K562 (cell line): ENCODE measurements around the gene PNLIPRP2. TPM values are rescaled to one million over a fixed set of nuclear protein-coding genes. Genes with fewer than 3 reads are reported as not detected.

Source experiments
- ATAC-seq: fragments of 200-7000 bp; cut with Tn5 transposase; 3 replicates; pipeline ENCODE4 v1.9.1; 2020; ENCODE audit warnings: moderate library complexity
- BruUV-seq: library from RNA; stranded (reverse); fragments of 400-500 nt; replicated peaks from 2 replicates; lab custom pipeline; 2021; lab: Mats Ljungman, UMichigan
- CTCF ChIA-PET: fragments of 300-600 bp; formaldehyde crosslinking; extraction: SDS; loops from one replicate; lab custom pipeline; 2021; ENCODE audit warnings: low intra/inter-chr PET ratio; lab: Yijun Ruan, JAX
- POLR2A ChIA-PET: fragments of 300-600, 350-650 bp; sonication (Branson Sonifier 250); formaldehyde crosslinking; extraction: SDS; loops from one replicate; lab custom pipeline; 2021; ENCODE audit warnings: antibody characterized with exemption, inconsistent platforms; lab: Yijun Ruan, JAX
- DNase-seq, 4 experiments: peaks; one replicate each; pipeline versions ENCODE4 v3.0.0 to v3.0.0-alpha.2; 2011 to 2018; ENCODE audit warnings: low spot score in 3 of 4, mixed read lengths in 3 of 4; ENCODE audit errors: extremely low read depth in 1 of 4
- FAIRE-seq: peaks from 2 replicates; lab custom pipeline; 2011; peaks lifted over from hg19 to GRCh38; lab: Jason Lieb, UNC
- H2AFZ ChIP-seq: 2 replicates; pipeline ENCODE4 v1.6.0; 2011; ENCODE audit warnings: low read depth, low read length, control low read depth, inconsistent platforms
- H3K27ac ChIP-seq: fragments of 200-600 bp; 3 replicates; pipeline ENCODE4 v1.8.0; 2011; ENCODE audit warnings: low read depth, mild to moderate bottlenecking, control low read depth, inconsistent platforms, low read length, moderate library complexity, mixed read lengths; ENCODE audit errors: extremely low read depth
- H3K27me3 ChIP-seq, 2 experiments: fragments of 300-600 bp in 1 of 2; 2 replicates in 1 of 2; 3 replicates in 1 of 2; pipeline versions ENCODE4 v1.6.0 to v1.8.0; 2011; ENCODE audit warnings: inconsistent platforms in 2 of 2, low read length in 2 of 2, mild to moderate bottlenecking in 1 of 2, mixed read lengths in 1 of 2, moderate library complexity in 1 of 2; ENCODE audit not compliant: control insufficient read depth in 2 of 2, insufficient read depth in 2 of 2
- H3K36me3 ChIP-seq: fragments of 300-600 bp; 3 replicates; pipeline ENCODE4 v1.8.0; 2011; ENCODE audit warnings: mild to moderate bottlenecking, low read length, inconsistent platforms; ENCODE audit not compliant: control insufficient read depth, insufficient read depth
- H3K4me1 ChIP-seq, 2 experiments: fragments of 200-600 bp in 1 of 2; replicated peaks in 1 of 2; 2 replicates in 1 of 2; 3 replicates in 1 of 2; pipeline versions ENCODE4 v1.5.1 to v1.8.0; 2011; ENCODE audit warnings: inconsistent platforms in 2 of 2, low read length in 2 of 2, mild to moderate bottlenecking in 1 of 2, mixed read lengths in 1 of 2, moderate library complexity in 1 of 2; ENCODE audit not compliant: control insufficient read depth in 2 of 2, insufficient read depth in 2 of 2
- H3K4me2 ChIP-seq: 2 replicates; pipeline ENCODE4 v1.6.1; 2011; ENCODE audit warnings: low read length, control low read depth, inconsistent platforms, mixed read lengths; ENCODE audit not compliant: insufficient read depth
- H3K4me3 ChIP-seq: fragments of 200-600 bp; sonication (generic), shearing (Covaris generic); 2 replicates; pipeline ENCODE4 v1.5.1; 2016; ENCODE audit warnings: control low read depth, inconsistent platforms
- H3K79me2 ChIP-seq: fragments of 200-600 bp; 3 replicates; pipeline ENCODE4 v1.8.0; 2011; ENCODE audit warnings: low read length, inconsistent platforms; ENCODE audit not compliant: control insufficient read depth, insufficient read depth
- H3K9ac ChIP-seq, 2 experiments: 2 replicates each; pipeline versions ENCODE4 v1.6.0 to v1.6.1; 2011; ENCODE audit warnings: low read depth in 2 of 2, low read length in 2 of 2, control low read depth in 1 of 2, inconsistent platforms in 1 of 2, mild to moderate bottlenecking in 1 of 2, mixed read lengths in 1 of 2; ENCODE audit not compliant: insufficient read depth in 1 of 2
- H3K9me1 ChIP-seq: one replicate; pipeline ENCODE4 v1.6.0; 2011; ENCODE audit warnings: inconsistent platforms, mild to moderate bottlenecking, low read length, moderate library complexity; ENCODE audit not compliant: control insufficient read depth, insufficient read depth
- H3K9me3 ChIP-seq: replicated peaks from 2 replicates; pipeline ENCODE4 v1.5.1; 2011; ENCODE audit warnings: low read depth, low read length, inconsistent platforms; ENCODE audit not compliant: control insufficient read depth, insufficient read depth
- H4K20me1 ChIP-seq: replicated peaks from 2 replicates; pipeline ENCODE4 v1.6.1; 2011; ENCODE audit warnings: low read length, inconsistent platforms, mixed read lengths; ENCODE audit not compliant: control insufficient read depth, insufficient read depth
- DNMT1 ChIP-seq: fragments of 450-650 bp; IDR thresholded peaks from 2 replicates; pipeline ENCODE4 v1.6.1; 2016; ENCODE audit warnings: antibody characterized with exemption, mild to moderate bottlenecking
- FOSL1 ChIP-seq: fragments of 200-800 bp; sonication (Bioruptor generic); conservative IDR thresholded peaks from 2 replicates; pipeline ENCODE4 v1.6.1; 2016; ENCODE audit warnings: missing genetic modification characterization, missing compliant biosample characterization
- GATA2 ChIP-seq: sonication (generic); formaldehyde crosslinking; IDR thresholded peaks from 2 replicates; pipeline ENCODE4 v1.4.0; 2020; ENCODE audit warnings: mild to moderate bottlenecking, missing genetic modification reagents
- HDAC3 ChIP-seq: fragments of 450-650 bp; IDR thresholded peaks from 2 replicates; pipeline ENCODE4 v1.6.1; 2018; ENCODE audit warnings: borderline replicate concordance, mild to moderate bottlenecking, moderate library complexity; ENCODE audit not compliant: partially characterized antibody
- HLTF ChIP-seq: fragments of 450-650 bp; IDR thresholded peaks from 2 replicates; pipeline ENCODE4 v1.6.1; 2016
- HNRNPK ChIP-seq: fragments of 200-400 bp; formaldehyde crosslinking; IDR thresholded peaks from one replicate; pipeline ENCODE4 v1.6.1; 2018; ENCODE audit warnings: mild to moderate bottlenecking, low read depth, low read length; ENCODE audit not compliant: poor library complexity, severe bottlenecking
- RBBP5 ChIP-seq: fragments of 200-600 bp; sonication (generic); IDR thresholded peaks from 2 replicates; pipeline ENCODE4 v1.6.1; 2012; ENCODE audit warnings: borderline replicate concordance, mild to moderate bottlenecking, low read length, control low read depth, inconsistent platforms; ENCODE audit not compliant: insufficient read depth, poor library complexity, severe bottlenecking
- RBM17 ChIP-seq: fragments of 200-400 bp; formaldehyde crosslinking; IDR thresholded peaks from 2 replicates; pipeline ENCODE4 v1.6.1; 2017; ENCODE audit warnings: low read depth, mild to moderate bottlenecking, low read length, borderline replicate concordance
- SMARCA5 ChIP-seq: fragments of 450-650 bp; IDR thresholded peaks from 2 replicates; pipeline ENCODE4 v1.6.1; 2016
- STAT5B ChIP-seq: fragments of 250-450 bp; sonication (Bioruptor Pico); IDR thresholded peaks from 2 replicates; pipeline ENCODE4 v1.8.0; 2021; ENCODE audit warnings: mild to moderate bottlenecking, inconsistent platforms
- U2AF2 ChIP-seq: fragments of 200-400 bp; formaldehyde crosslinking; optimal IDR thresholded peaks from 2 replicates; pipeline ENCODE3; 2017; ENCODE audit warnings: low read depth, mild to moderate bottlenecking, low read length
- ZNF143 ChIP-seq: sonication (generic); formaldehyde crosslinking; IDR thresholded peaks from 2 replicates; pipeline ENCODE4 v1.9.0; 2022; ENCODE audit warnings: mild to moderate bottlenecking, missing genetic modification reagents
- ZNF316 ChIP-seq: fragments of 450-650 bp; IDR thresholded peaks from 2 replicates; pipeline ENCODE4 v1.6.1; 2016
- ZNF586 ChIP-seq: fragments of 450-650 bp; formaldehyde crosslinking; conservative IDR thresholded peaks from 2 replicates; pipeline ENCODE4 v1.4.0; 2020; ENCODE audit warnings: mild to moderate bottlenecking, moderate library complexity
- WGBS: fragments of 100-300 bp; shearing (Covaris generic); methylation state at CpG from one replicate; pipeline ENCODE4 v1.1.6; 2016; ENCODE audit warnings: low coverage, mixed read lengths; ENCODE audit not compliant: insufficient coverage; ENCODE audit errors: missing lambda C conversion rate; 5-methylcytosine and 5-hydroxymethylcytosine counted together
- in situ Hi-C: fragments of 300-500 bp; cut with MboI; formaldehyde crosslinking; loops from 4 replicates; pipeline ENCODE4 v1.15.0; 2018; ENCODE audit warnings: inconsistent platforms, mixed read lengths
- intact Hi-C: fragments of 100-400 bp; cut with micrococcal nuclease; formaldehyde crosslinking; loops from 2 replicates; pipeline ENCODE4 v1.14.2; 2022
- polyA plus RNA-seq, 8 experiments: library from polyadenylated mRNA; depleted of rRNA in 4 of 8; stranded (reverse) in 5 of 8; unstranded in 3 of 8; fragments of >200 nt; fragmentation: Nextera tagmentation in 2 of 8; fragmentation: Illumina TruSeq in 1 of 8; extraction: Ambion mirVana in 2 of 8; extraction: Trizol in 1 of 8; gene quantifications; 2 replicates each; pipeline versions ENCODE4 v1.2.1 to v1.2.3, GENCODE V29; 2011 to 2014; ENCODE audit warnings: inconsistent platforms in 1 of 8, missing spikeins in 1 of 8
- total RNA-seq, 7 experiments: library from RNA; depleted of rRNA in 6 of 7; stranded (reverse); fragments of >200 nt in 6 of 7; fragmentation: Illumina TruSeq in 2 of 7; extraction: Trizol in 2 of 7; gene quantifications; 2 replicates each; pipeline versions ENCODE4 v1.2.1 to v1.2.3, GENCODE V29; 2011 to 2021; ENCODE audit warnings: low replicate concordance in 1 of 7

Gene PNLIPRP2
- total and polyA plus RNA-seq, 9 of the 15 experiments (the other 6 are each of a cell fraction or from before 2014, with no cell fraction given) = 0.38 TPM; not detected in 8

DNA sequence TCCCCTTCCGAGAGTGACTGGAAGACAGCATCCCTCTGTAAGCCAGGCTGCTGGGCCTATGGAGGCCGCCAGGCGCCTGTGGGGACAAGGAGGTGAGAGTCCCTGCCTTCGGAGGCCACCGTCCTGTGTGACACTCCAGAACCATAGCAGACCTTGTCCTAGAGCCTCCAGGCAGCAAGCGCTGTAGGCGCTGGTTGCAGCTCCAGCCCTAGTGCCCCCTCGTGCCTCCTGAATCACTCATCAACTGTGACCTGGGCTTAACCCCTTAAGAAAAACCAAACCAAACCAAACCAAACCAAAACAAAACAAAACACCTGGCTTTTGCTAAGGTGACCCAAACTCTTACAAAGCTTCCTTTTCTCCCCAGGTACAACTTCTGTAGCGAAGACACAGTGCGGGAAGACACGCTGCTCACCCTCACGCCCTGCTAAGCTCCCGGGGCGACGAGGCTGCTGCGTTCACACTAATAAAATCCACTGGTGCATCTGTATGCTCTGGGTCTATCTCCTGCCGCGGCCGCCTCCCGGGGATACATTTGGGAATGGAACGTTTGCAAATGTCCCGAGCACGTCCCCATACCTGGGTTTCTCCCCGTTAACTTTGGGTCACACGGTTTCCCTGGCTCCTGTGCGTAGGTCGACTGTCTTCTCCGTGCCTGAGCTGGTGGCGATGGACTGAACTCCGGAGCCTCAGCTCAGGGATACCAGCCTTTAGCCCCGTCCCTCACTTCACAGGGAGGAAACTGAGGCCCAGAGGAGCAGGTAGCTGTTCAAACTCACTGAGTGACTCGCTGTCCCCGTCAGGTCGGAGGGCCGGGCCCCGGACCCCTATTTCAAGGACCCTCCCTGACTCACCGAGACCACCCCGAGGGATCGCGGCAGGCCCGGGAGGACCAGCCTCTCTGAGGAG is 11.8 kb upstream of the PNLIPRP2 start:
- peak overlapping the region; percentile 58 for H3K4me2 ChIP-seq
- H3K4me3 ChIP-seq = 0 out of 2 replicates have a peak overlapping the region, but pooled peaks have one; percentile 8
- peaks cover 0 to 13% of the 10 kb centered on the region in 2 experiments; a peak in 2 of 5 replicates for H3K27me3 ChIP-seq
- no TSS peak for BruUV-seq
- H3K79me2 ChIP-seq = no peaks in the 10 kb centered on the region
- no peaks in the 10 kb centered on the region for H3K36me3 ChIP-seq
- no peaks in the 10 kb centered on the region for H3K9me1 ChIP-seq
- in situ Hi-C loops = no loop called here
- peak; percentile 56 for ATAC-seq
- FAIRE-seq = no peak
- WGBS = 7% methylated on average over 21 of the region's 41 CpGs
- DNase-seq = no peak
- POLR2A ChIA-PET = no interaction called here
- peaks cover 0 to 7% of the 10 kb centered on the region in 2 experiments; a peak in 2 of 5 replicates for H3K4me1 ChIP-seq
- TF ChIP-seq STAT5B (CRISPR knock-in tag) (no peak), DNMT1 (no peak), FOSL1 (tag) (no peak), ZNF586 (CRISPR knock-in tag) (no peak), U2AF2 (no peak), RBBP5 (no peak), ZNF316 (no peak), HLTF (no peak), ZNF143 (CRISPR knock-in tag) (no peak), RBM17 (no peak), GATA2 (CRISPR knock-in tag) (no peak), HNRNPK (no peak), HDAC3 (no peak), SMARCA5 (no peak)
- TF ChIP-seq, all 486 proteins: peak for 0
- Histone ChIP-seq H3K9me3 (no peaks in the 10 kb centered on the region), H3K27ac (no peak overlapping the region), H3K9ac (peak overlapping the region in 1 of 2 experiments; percentile 68; a peak in 2 of 4 replicates), H4K20me1 (no peaks in the 10 kb centered on the region), H2AFZ (peak overlapping the region; percentile 79; the same call in 1 of the 2 replicates)
- intact Hi-C loops = no loop called here
- CTCF ChIA-PET = no interaction called here
